ENCODE measurements around the gene SCG3.

The SCG3 gene

GRCh38 chr15:51760805-51761204 lies 79.5 kb downstream of the SCG3 start:
- DNase-seq, result no peak

DNA sequence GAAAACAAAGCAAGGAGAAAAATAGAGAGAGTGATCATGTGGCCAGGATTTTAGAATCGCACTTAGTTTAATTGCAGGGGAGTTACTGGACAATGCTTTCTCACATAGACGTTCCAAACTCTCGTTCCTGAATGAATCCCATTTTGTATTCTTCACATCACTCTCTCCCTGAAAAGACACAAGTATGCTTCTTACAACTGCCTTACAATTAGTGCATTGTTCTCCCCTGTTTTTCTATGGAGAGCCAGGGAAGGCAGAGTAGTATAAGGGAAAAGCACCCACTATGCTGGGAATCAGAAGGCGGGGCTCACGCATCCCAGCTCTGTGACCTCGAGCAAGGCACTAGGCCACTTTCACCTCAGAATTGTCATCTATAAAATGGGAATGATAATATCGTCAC lies 84.4 kb downstream of the SCG3 start:
- DNase-seq, result no peak

DNA sequence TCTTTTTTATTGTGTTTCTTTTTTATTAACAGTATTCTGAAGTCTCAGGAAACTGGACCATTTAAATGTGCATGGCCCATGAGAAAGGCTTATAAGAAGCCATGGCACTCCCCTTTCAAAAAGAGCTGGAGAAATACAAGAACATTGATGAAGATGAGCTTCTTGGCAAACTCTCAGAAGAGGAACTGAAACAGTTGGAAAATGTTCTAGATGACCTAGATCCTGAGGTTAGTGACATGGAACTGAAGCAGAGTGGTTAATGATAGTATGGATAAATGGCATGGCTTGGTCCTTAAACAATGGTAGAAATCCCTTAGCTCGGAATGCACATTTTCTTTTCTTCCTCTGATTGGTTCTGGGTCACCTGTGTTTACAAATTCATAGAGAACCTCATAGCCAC lies 85.0 kb downstream of the SCG3 start:
- DNase-seq, result no peak

GRCh38 chr15:51768018-51768417 lies 86.7 kb downstream of the SCG3 start:
- DNase-seq, result no peak
